WTC11 (cell line): Measurements from ENCODE around the gene ACSS2. TPM values are rescaled to one million over a fixed set of nuclear protein-coding genes. Genes with fewer than 3 reads are reported as not detected.
A peak's percentile ranks its signal among the peaks of the same experiment; 100 is the strongest.

Source experiments
- ATAC-seq: fragments of 200-7000 bp; cut with Tn5 transposase; 2 replicates; pipeline ENCODE4 v1.10.0; 2021; ENCODE audit warnings: mild to moderate bottlenecking, moderate library complexity
- CTCF ChIA-PET: fragments of 300-600 bp; sonication (Branson Sonifier 250); formaldehyde crosslinking; loops from one replicate; lab custom pipeline; 2021; ENCODE audit warnings: antibody characterized with exemption; lab: Charles Lee
- POLR2A ChIA-PET: fragments of 350-600 bp; sonication (Branson Sonifier 250); formaldehyde crosslinking; loops from one replicate; lab custom pipeline; 2021; ENCODE audit warnings: antibody characterized with exemption; lab: Charles Lee
- DNase-seq: peaks from one replicate; pipeline ENCODE4 v3.0.0; 2021; ENCODE audit warnings: low spot score
- H3K27ac Mint-ChIP-seq: 2 replicates; pipeline ENCODE4 v1.8.0; 2021; ENCODE audit warnings: mixed read lengths
- H3K27me3 Mint-ChIP-seq: 2 replicates; pipeline ENCODE4 v1.8.0; 2021; ENCODE audit warnings: low read depth, mild to moderate bottlenecking, moderate library complexity, mixed read lengths
- H3K36me3 Mint-ChIP-seq: 2 replicates; pipeline ENCODE4 v1.8.0; 2021; ENCODE audit warnings: mixed read lengths
- H3K4me1 Mint-ChIP-seq: 2 replicates; pipeline ENCODE4 v1.8.0; 2022; ENCODE audit warnings: mixed read lengths
- H3K4me3 Mint-ChIP-seq: 2 replicates; pipeline ENCODE4 v1.8.0; 2021; ENCODE audit warnings: mild to moderate bottlenecking, moderate library complexity, mixed read lengths
- H3K9me3 Mint-ChIP-seq: 2 replicates; pipeline ENCODE4 v1.8.0; 2021; ENCODE audit warnings: mixed read lengths
- ATF6 ChIP-seq: sonication (generic); formaldehyde crosslinking; IDR thresholded peaks from 2 replicates; pipeline ENCODE4 v1.8.1; 2023; ENCODE audit warnings: mild to moderate bottlenecking, missing genetic modification reagents
- CBFB ChIP-seq: sonication (generic); formaldehyde crosslinking; IDR thresholded peaks from 2 replicates; pipeline ENCODE4 v1.8.1; 2022; ENCODE audit warnings: mild to moderate bottlenecking, low read depth, missing genetic modification reagents
- CREB1 ChIP-seq: sonication (generic); formaldehyde crosslinking; IDR thresholded peaks from 2 replicates; pipeline ENCODE4 v1.8.0; 2023; ENCODE audit warnings: mild to moderate bottlenecking, missing genetic modification reagents
- FOXJ3 ChIP-seq: sonication (generic); formaldehyde crosslinking; IDR thresholded peaks from 2 replicates; pipeline ENCODE4 v1.9.0; 2021; ENCODE audit warnings: missing genetic modification reagents, mild to moderate bottlenecking, borderline replicate concordance
- IRF2 ChIP-seq: sonication (generic); formaldehyde crosslinking; IDR thresholded peaks from 2 replicates; pipeline ENCODE4 v1.8.0; 2022; ENCODE audit warnings: low read depth, missing genetic modification reagents, borderline replicate concordance
- NFE2L1 ChIP-seq: sonication (generic); formaldehyde crosslinking; IDR thresholded peaks from 2 replicates; pipeline ENCODE4 v1.8.1; 2023; ENCODE audit warnings: missing genetic modification reagents
- OVOL2 ChIP-seq: fragments of 250-450 bp; sonication (Bioruptor Pico); IDR thresholded peaks from 2 replicates; pipeline ENCODE4 v1.9.0; 2021; ENCODE audit warnings: mild to moderate bottlenecking, borderline replicate concordance
- SMAD3 ChIP-seq: sonication (generic); formaldehyde crosslinking; IDR thresholded peaks from 2 replicates; pipeline ENCODE4 v1.8.0; 2022; ENCODE audit warnings: missing genetic modification reagents, mild to moderate bottlenecking, borderline replicate concordance
- SMAD4 ChIP-seq: sonication (generic); formaldehyde crosslinking; IDR thresholded peaks from 2 replicates; pipeline ENCODE4 v1.8.0; 2022; ENCODE audit warnings: mild to moderate bottlenecking, missing genetic modification reagents
- SOX15 ChIP-seq: fragments of 250-450 bp; sonication (Bioruptor Pico); IDR thresholded peaks from 2 replicates; pipeline ENCODE4 v1.9.0; 2021; ENCODE audit warnings: mild to moderate bottlenecking
- TEAD1 ChIP-seq: sonication (generic); formaldehyde crosslinking; IDR thresholded peaks from 2 replicates; pipeline ENCODE4 v1.8.0; 2022; ENCODE audit warnings: mild to moderate bottlenecking, missing genetic modification reagents
- USF1 ChIP-seq: sonication (generic); formaldehyde crosslinking; IDR thresholded peaks from 2 replicates; pipeline ENCODE4 v1.8.0; 2022; ENCODE audit warnings: mild to moderate bottlenecking, missing genetic modification reagents
- ZBTB21 ChIP-seq: sonication (generic); formaldehyde crosslinking; IDR thresholded peaks from 2 replicates; pipeline ENCODE4 v1.8.1; 2023; ENCODE audit warnings: mild to moderate bottlenecking, missing genetic modification reagents, borderline replicate concordance
- ZBTB43 ChIP-seq: sonication (generic); formaldehyde crosslinking; IDR thresholded peaks from 2 replicates; pipeline ENCODE4 v1.8.1; 2023; ENCODE audit warnings: mild to moderate bottlenecking, missing genetic modification reagents
- ZNF138 ChIP-seq: sonication (generic); formaldehyde crosslinking; conservative IDR thresholded peaks from 2 replicates; pipeline ENCODE4 v1.8.1; 2022; ENCODE audit warnings: mild to moderate bottlenecking, moderate library complexity, missing genetic modification reagents
- ZNF219 ChIP-seq: sonication (generic); formaldehyde crosslinking; IDR thresholded peaks from 2 replicates; pipeline ENCODE4 v1.8.0; 2023; ENCODE audit warnings: missing genetic modification reagents, mild to moderate bottlenecking, borderline replicate concordance
- ZNF263 ChIP-seq: sonication (generic); formaldehyde crosslinking; IDR thresholded peaks from 2 replicates; pipeline ENCODE4 v1.8.1; 2022; ENCODE audit warnings: low read depth, mild to moderate bottlenecking, moderate library complexity, missing genetic modification reagents
- ZNF317 ChIP-seq: sonication (generic); formaldehyde crosslinking; IDR thresholded peaks from 2 replicates; pipeline ENCODE4 v1.8.1; 2023; ENCODE audit warnings: low read depth, mild to moderate bottlenecking, moderate library complexity, missing genetic modification reagents, borderline replicate concordance
- ZNF396 ChIP-seq: fragments of 250-450 bp; sonication (Bioruptor Pico); IDR thresholded peaks from 2 replicates; pipeline ENCODE4 v1.8.0; 2021; ENCODE audit warnings: mild to moderate bottlenecking, moderate library complexity, borderline replicate concordance
- ZNF425 ChIP-seq: fragments of 250-450 bp; sonication (Bioruptor Pico); conservative IDR thresholded peaks from 2 replicates; pipeline ENCODE4 v1.9.0; 2021; ENCODE audit warnings: mild to moderate bottlenecking
- total RNA-seq: library from RNA; stranded (reverse); gene quantifications from 3 replicates; pipeline ENCODE4 v1.2.3, GENCODE V29; 2021
- TF ChIP-seq, protein P1 (sequence below): sonication (generic); formaldehyde crosslinking; IDR thresholded peaks from 2 replicates; pipeline ENCODE4 v1.8.0; 2023; ENCODE audit warnings: missing genetic modification reagents
- TF ChIP-seq, protein P2 (sequence below): sonication (generic); formaldehyde crosslinking; IDR thresholded peaks from 2 replicates; pipeline ENCODE4 v1.8.0; 2022; ENCODE audit warnings: mild to moderate bottlenecking, missing genetic modification reagents
- TF ChIP-seq, protein P3 (sequence below): sonication (generic); formaldehyde crosslinking; IDR thresholded peaks from 2 replicates; pipeline ENCODE4 v1.8.0; 2022; ENCODE audit warnings: mild to moderate bottlenecking, missing genetic modification reagents

Gene ACSS2
- total RNA-seq, 1 experiment from 2014 or later: 28.9 TPM

DNA sequence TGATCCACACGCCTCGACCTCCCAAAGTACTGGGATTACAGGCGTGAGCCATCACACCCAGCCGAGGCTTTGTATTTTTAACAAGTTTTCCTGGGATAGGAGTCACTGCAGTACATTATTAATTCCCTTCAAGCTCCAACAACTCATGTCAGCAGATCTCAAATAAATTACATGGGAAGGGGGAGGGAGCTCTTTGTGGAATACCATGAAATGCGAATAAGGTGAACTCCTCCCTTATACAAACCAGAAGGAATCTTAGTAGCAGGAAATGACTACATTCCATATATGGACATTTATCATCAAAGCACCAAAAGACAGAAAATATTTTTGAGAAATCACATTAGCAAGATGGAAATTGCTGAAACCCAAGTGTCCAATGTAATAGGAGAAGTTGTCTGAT is 76.3 kb downstream of the ACSS2 start (continued):
- TF ChIP-seq ATF6 (CRISPR knock-in tag) (no peak), FOXJ3 (CRISPR knock-in tag) (no peak), NFE2L1 (CRISPR knock-in tag) (no peak), TEAD1 (CRISPR knock-in tag) (no peak), OVOL2 (CRISPR knock-in tag) (no peak), ZNF263 (CRISPR knock-in tag) (no peak)
- TF ChIP-seq, protein P1, sequence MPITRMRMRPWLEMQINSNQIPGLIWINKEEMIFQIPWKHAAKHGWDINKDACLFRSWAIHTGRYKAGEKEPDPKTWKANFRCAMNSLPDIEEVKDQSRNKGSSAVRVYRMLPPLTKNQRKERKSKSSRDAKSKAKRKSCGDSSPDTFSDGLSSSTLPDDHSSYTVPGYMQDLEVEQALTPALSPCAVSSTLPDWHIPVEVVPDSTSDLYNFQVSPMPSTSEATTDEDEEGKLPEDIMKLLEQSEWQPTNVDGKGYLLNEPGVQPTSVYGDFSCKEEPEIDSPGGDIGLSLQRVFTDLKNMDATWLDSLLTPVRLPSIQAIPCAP (CRISPR knock-in tag): no peak

DNA sequence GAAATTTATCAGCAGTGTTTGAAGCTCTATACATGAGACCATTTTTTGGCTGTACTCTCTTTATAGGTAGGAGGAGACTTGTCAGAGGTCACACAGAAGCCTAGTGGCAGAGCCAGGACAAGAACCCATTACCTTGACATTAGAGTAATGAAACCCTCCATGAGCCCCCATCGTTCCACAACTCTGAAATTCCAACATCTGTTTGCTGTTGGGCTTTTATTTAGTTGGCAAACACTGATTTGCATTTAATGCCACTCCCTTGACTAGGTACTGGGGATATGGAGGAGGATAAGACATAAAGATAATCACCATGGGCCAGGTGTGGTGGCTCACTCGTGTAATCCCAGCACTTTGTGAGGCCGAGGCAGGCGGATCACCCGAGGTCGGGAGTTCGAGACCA is 77.5 kb downstream of the ACSS2 start:
- TF ChIP-seq ZNF425 (CRISPR knock-in tag) (no peak), CBFB (no peak), NFE2L1 (CRISPR knock-in tag) (no peak), SMAD3 (CRISPR knock-in tag) (no peak), CREB1 (CRISPR knock-in tag) (no peak), ZNF317 (CRISPR knock-in tag) (no peak)
- TF ChIP-seq, protein P2, sequence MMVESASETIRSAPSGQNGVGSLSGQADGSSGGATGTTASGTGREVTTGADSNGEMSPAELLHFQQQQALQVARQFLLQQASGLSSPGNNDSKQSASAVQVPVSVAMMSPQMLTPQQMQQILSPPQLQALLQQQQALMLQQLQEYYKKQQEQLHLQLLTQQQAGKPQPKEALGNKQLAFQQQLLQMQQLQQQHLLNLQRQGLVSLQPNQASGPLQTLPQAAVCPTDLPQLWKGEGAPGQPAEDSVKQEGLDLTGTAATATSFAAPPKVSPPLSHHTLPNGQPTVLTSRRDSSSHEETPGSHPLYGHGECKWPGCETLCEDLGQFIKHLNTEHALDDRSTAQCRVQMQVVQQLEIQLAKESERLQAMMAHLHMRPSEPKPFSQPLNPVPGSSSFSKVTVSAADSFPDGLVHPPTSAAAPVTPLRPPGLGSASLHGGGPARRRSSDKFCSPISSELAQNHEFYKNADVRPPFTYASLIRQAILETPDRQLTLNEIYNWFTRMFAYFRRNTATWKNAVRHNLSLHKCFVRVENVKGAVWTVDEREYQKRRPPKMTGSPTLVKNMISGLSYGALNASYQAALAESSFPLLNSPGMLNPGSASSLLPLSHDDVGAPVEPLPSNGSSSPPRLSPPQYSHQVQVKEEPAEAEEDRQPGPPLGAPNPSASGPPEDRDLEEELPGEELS: no peak
- TF ChIP-seq, protein P1 (CRISPR knock-in tag): no peak
- Mint-ChIP-seq H3K27ac (no peak overlapping the region), H3K9me3 (no peaks in the 10 kb centered on the region), H3K4me3 (no peak overlapping the region), H3K4me1 (peaks cover 48% of the 10 kb centered on the region), H3K27me3 (peaks cover 8% of the 10 kb centered on the region), H3K36me3 (peaks cover 5% of the 10 kb centered on the region; the same call in 1 of the 2 replicates)
- POLR2A ChIA-PET: interaction anchor here (0.9 kb wide), 1 partner anchor 128 kb away, joined by 3 read pairs; no protein-coding TSS in a partner anchor
- DNase-seq (no peak), ATAC-seq (no peak)
- CTCF ChIA-PET: interaction anchor here (0.8 to 2.3 kb wide), 3 partner anchors 19 to 81 kb away, joined by 4 to 9 read pairs (median 6); partner anchors contain the start of genes ACSS2 and GGT7

GRCh38 chr20:34954904-34955230 is 78.5 kb downstream of the ACSS2 start:
- POLR2A ChIA-PET: interaction anchor here (0.6 to 0.9 kb wide), 3 partner anchors 11 to 415 kb away, joined by 3 to 4 read pairs (median 3); no protein-coding TSS in a partner anchor
- DNase-seq (peak; percentile 22), ATAC-seq (no peak)
- Mint-ChIP-seq H3K4me1 (peaks cover 48% of the 10 kb centered on the region), H3K27ac (peak overlapping the region; percentile 93), H3K27me3 (peaks cover 8% of the 10 kb centered on the region), H3K4me3 (peak overlapping the region; percentile 91), H3K9me3 (no peaks in the 10 kb centered on the region), H3K36me3 (peaks cover 5% of the 10 kb centered on the region; the same call in 1 of the 2 replicates)
- CTCF ChIA-PET: interaction anchor here (1.0 to 3.6 kb wide), 3 partner anchors 43 to 82 kb away, joined by 6 to 103 read pairs (median 29); partner anchors contain the start of genes ACSS2 and GGT7
- TF ChIP-seq, protein P3, sequence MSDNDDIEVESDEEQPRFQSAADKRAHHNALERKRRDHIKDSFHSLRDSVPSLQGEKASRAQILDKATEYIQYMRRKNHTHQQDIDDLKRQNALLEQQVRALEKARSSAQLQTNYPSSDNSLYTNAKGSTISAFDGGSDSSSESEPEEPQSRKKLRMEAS (CRISPR knock-in tag): no peak
- no peak for TF ChIP-seq ZBTB21 (CRISPR knock-in tag)
- no peak for TF ChIP-seq ZNF138
- no peak for TF ChIP-seq ZNF219 (CRISPR knock-in tag)
- TF ChIP-seq ZNF396 (CRISPR knock-in tag): no peak
- no peak for TF ChIP-seq IRF2 (CRISPR knock-in tag)
- no peak for TF ChIP-seq SMAD4 (CRISPR knock-in tag)
- TF ChIP-seq SOX15 (CRISPR knock-in tag): no peak
- no peak for TF ChIP-seq OVOL2 (CRISPR knock-in tag)
- no peak for TF ChIP-seq ZBTB43 (CRISPR knock-in tag)
- no peak for TF ChIP-seq USF1
